Measurements from ENCODE around the gene VAV3. TPM values are rescaled to one million over a fixed set of nuclear protein-coding genes. Genes with fewer than 3 reads are reported as not detected.

The VAV3 gene
- total and polyA plus RNA-seq, 11 donors, result 0.57 to 8.3 (median 1.9) TPM

DNA sequence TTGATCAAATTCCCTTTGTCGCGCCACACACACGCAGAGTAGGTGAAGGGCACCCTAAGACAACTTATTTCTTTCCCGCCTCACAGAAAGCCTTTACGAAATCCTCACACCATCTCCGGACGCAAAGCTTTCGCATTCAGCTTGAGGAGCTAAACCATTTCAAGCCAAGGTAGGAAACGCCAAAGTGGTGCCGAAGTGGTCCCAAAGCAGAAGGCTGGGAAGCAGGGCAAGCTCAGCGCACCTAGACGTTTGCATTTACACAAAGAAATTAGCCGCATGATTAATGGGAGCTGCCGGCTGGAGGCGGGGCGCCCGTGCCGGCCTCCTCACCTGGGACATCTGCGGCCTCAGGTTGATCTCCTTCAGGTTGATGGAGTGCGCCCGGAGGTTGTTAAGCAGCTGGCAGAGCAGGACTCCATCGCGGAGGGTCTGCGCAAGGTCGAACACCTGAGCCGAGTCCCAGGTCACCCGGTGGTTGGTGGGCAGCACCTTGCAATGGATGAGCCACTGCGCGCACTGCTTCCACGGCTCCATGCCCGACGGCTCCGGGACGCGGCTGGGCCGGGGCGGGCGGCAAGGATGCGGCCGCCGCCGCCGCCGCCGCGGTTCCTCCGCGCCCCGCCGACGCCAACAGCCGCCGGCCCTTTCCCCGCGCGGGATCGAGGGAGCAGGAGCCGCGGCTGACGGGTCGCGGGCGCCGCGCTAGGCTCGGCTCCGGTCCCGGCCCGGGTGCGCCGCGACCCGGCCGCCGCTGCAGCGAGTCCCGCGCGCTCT is 457 bp downstream of the VAV3 start:
- Histone ChIP-seq H3K4me1 (peaks cover 0 to 35% (median 12%) of the 10 kb centered on the region in 12 donors), H3K27ac (peak overlapping the region; percentile 15 to 90 (median 60)), H3K4me3 (peak overlapping the region; percentile 40 to 86 (median 64)), H3K36me3 (no peaks in the 10 kb centered on the region), H3K27me3 (peaks cover 0 to 5% (median 0%) of the 10 kb centered on the region in 9 donors), H3K9me3 (no peaks in the 10 kb centered on the region)
- ATAC-seq, result no peak
- peak in 4 of 5 donors; percentile 10 to 54 (median 27) for DNase-seq
- intact Hi-C loops (cut with DNase I), result loop anchor here in 7 of 10 donors (2.0 to 10.0 kb wide), 7 partner anchors 90 to 182 kb away; no protein-coding TSS in a partner anchor
- 0 to 3% (median 1%) methylated on average over 11 to 79 of the region's 79 CpGs for WGBS, 4 donors
- TF ChIP-seq, protein P1, sequence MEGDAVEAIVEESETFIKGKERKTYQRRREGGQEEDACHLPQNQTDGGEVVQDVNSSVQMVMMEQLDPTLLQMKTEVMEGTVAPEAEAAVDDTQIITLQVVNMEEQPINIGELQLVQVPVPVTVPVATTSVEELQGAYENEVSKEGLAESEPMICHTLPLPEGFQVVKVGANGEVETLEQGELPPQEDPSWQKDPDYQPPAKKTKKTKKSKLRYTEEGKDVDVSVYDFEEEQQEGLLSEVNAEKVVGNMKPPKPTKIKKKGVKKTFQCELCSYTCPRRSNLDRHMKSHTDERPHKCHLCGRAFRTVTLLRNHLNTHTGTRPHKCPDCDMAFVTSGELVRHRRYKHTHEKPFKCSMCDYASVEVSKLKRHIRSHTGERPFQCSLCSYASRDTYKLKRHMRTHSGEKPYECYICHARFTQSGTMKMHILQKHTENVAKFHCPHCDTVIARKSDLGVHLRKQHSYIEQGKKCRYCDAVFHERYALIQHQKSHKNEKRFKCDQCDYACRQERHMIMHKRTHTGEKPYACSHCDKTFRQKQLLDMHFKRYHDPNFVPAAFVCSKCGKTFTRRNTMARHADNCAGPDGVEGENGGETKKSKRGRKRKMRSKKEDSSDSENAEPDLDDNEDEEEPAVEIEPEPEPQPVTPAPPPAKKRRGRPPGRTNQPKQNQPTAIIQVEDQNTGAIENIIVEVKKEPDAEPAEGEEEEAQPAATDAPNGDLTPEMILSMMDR (IDR thresholded peaks at IDR 0.05), result no peak
- TF ChIP-seq POLR2A (IDR thresholded peaks at IDR 0.05), result no peak

DNA sequence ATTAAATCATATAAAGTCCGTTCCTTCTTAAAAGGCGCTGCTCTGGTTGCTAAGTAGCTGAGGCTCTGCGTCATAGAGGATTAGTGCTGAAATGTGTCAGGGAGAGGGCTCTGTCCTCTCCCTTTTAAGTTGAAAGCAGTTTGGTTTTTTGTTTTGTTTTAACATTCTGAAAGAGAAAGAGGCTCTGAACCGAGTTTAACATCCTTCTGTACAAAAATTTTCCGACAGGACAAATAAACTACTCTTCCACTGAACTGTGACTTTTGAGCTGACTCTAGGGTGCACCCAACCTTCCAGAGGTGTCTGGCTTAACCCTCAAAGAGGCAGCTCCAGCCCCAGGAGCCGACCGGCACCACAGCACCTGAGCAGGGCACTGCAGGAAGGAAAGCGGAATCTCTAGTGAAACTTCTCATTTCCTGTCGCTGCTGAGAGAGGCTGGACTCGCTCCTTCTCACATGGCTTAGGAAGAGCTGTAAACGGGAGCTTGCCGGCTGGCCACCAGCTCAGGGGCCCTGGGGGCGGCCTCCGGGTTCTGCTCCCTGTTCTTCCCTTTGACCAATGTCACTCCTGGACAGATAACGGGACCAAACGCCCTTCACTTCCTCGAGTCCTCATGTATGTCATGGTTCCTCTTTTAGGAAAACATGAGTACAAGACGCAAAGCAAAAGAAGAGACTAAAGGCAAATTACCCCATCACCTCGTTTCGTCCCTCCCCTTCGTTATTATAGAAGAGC is 1.2 kb downstream of the VAV3 start:
- Histone ChIP-seq H3K27me3 (peaks cover 0 to 5% (median 0%) of the 10 kb centered on the region in 9 donors), H3K9me3 (no peaks in the 10 kb centered on the region), H3K4me3 (peak overlapping the region; percentile 40 to 86 (median 64)), H3K27ac (peak overlapping the region; percentile 15 to 90 (median 54)), H3K36me3 (no peaks in the 10 kb centered on the region), H3K4me1 (peaks cover 0 to 35% (median 12%) of the 10 kb centered on the region in 12 donors)
- WGBS, 4 donors, result 3 to 5% (median 4%) methylated on average over 19 to 21 of the region's 21 CpGs
- TF ChIP-seq, protein P1 (IDR thresholded peaks at IDR 0.05), result no peak
- no peak for TF ChIP-seq POLR2A (IDR thresholded peaks at IDR 0.05)
- intact Hi-C loops (cut with DNase I), result loop anchor here in 7 of 10 donors (2.0 to 10.0 kb wide), 6 partner anchors 91 to 181 kb away; no protein-coding TSS in a partner anchor
- DNase-seq (peak in 4 of 5 donors; percentile 29 to 62 (median 36)), ATAC-seq (peak; percentile 30 to 64 (median 46))

DNA sequence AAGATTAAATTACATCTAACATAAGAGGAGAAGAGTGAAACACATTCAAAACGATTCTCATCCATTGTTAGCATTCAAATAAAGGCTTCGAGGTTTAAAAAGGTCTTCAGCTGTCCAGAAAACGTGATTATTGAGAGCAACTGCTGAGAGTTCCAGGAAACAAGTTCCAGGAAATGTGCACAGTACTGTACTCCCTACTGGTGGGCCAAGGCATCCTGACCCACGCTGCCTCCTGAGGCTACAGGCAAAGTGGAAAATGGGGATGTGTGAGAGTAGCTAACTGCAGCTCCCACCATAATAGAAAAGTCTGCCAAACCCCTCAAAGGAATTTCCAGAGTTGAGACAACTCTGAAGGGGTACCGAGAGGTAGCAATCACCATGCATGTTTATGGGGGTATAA is 2.0 kb downstream of the VAV3 start:
- Histone ChIP-seq H3K4me1 (peaks cover 0 to 35% (median 12%) of the 10 kb centered on the region in 12 donors), H3K4me3 (peak overlapping the region in 11 of 12 donors; percentile 40 to 86 (median 65)), H3K9me3 (no peaks in the 10 kb centered on the region), H3K27me3 (peaks cover 0 to 5% (median 0%) of the 10 kb centered on the region in 9 donors), H3K36me3 (no peaks in the 10 kb centered on the region), H3K27ac (peak overlapping the region in 9 of 12 donors; percentile 30 to 90 (median 64))
- ATAC-seq (peak in 2 of 4 donors; percentile 26 to 61), DNase-seq (peak in 1 of 5 donors; percentile 12)
- TF ChIP-seq POLR2A (IDR thresholded peaks at IDR 0.05), result no peak
- TF ChIP-seq, protein P1 (IDR thresholded peaks at IDR 0.05), result no peak
- intact Hi-C loops (cut with DNase I), result loop anchor here in 7 of 10 donors (5.0 to 10.0 kb wide), 5 partner anchors 92 to 181 kb away; no protein-coding TSS in a partner anchor
- 25 to 35% (median 30%) methylated on average over 5 of the region's 5 CpGs for WGBS, 4 donors

Data from heart left ventricle (tissue), 16 donors.